Ovary (tissue), 9 donors: Measurements from ENCODE around the gene IL12A. TPM values are rescaled to one million over a fixed set of nuclear protein-coding genes. Genes with fewer than 3 reads are reported as not detected.
A peak's percentile ranks its signal among the peaks of the same experiment; 100 is the strongest.

Experiments used
- DNase-seq, 5 donors: peaks; one replicate each; pipeline ENCODE4 v3.0.0-alpha.2; 2019 to 2020
- H3K27ac ChIP-seq, 2 donors: fragments of 200-600 bp; one replicate each; pipeline versions ENCODE4 v1.5.1 to v1.8.0; 2019 to 2022
- H3K27me3 ChIP-seq: fragments of 200-600 bp; one replicate; pipeline ENCODE4 v1.8.0; 2022
- H3K36me3 ChIP-seq: fragments of 200-600 bp; sonication (generic); one replicate; pipeline ENCODE4 v1.5.1; 2019
- H3K4me1 ChIP-seq: one replicate; pipeline ENCODE4 v1.8.1; 2013; ENCODE audit warnings: mild to moderate bottlenecking, moderate library complexity; ENCODE audit not compliant: insufficient read depth
- H3K4me3 ChIP-seq: fragments of 200-600 bp; sonication (generic); one replicate; pipeline ENCODE4 v1.5.1; 2017
- H3K9me3 ChIP-seq, 2 donors: fragments of 200-600 bp in 1 of 2; sonication (generic) in 1 of 2; one replicate each; pipeline versions ENCODE4 v1.5.1 to v1.8.1; 2013 to 2019; ENCODE audit warnings: mild to moderate bottlenecking in 1 of 2, moderate library complexity in 1 of 2
- EP300 ChIP-seq: sonication (generic); formaldehyde crosslinking; IDR thresholded peaks from one replicate; pipeline ENCODE4 v1.6.1; 2017; ENCODE audit warnings: antibody characterized with exemption
- POLR2A ChIP-seq: fragments of 450-650 bp; IDR thresholded peaks from one replicate; pipeline ENCODE4 v1.6.1; 2017; ENCODE audit warnings: antibody characterized with exemption, mild to moderate bottlenecking, moderate library complexity
- WGBS, 3 donors: extraction: QIAGEN DNeasy Blood & Tissue Kit in 1 of 3; methylation state at CpG; one replicate each; pipeline versions ENCODE4 v1.1.5 to v1.1.7; 2013 to 2017; 5-methylcytosine and 5-hydroxymethylcytosine counted together
- intact Hi-C, 4 donors: fragments of 100-400 bp; cut with DNase I; formaldehyde crosslinking; loops; one replicate each; pipeline versions ENCODE4 v1.11.0 to v1.15.1; 2022 to 2023
- polyA plus RNA-seq, 2 donors: library from polyadenylated mRNA; stranded (reverse); fragments of 200-250 nt in 1 of 2; fragments of 350-450 nt in 1 of 2; fragmentation: Illumina TruSeq in 1 of 2; extraction: RNeasy Lipid Tissue Mini Kit (QIAGEN cat#74804) in 1 of 2; gene quantifications; one replicate each; pipeline ENCODE4 v1.2.3, GENCODE V29; 2013 to 2014
- total RNA-seq, 7 donors: library from RNA; depleted of rRNA in 2 of 7; stranded (reverse); fragments of >200 nt in 2 of 7; fragmentation: NEBNext Ultra II Directional in 3 of 7; extraction: Animal tissue kit (Norgen Biotek cat#: 25700) in 3 of 7; gene quantifications; one replicate each; pipeline versions ENCODE4 v1.1.0 to v1.2.4, GENCODE V29; 2016 to 2023
- TF ChIP-seq, protein P1 (sequence below), 3 donors: fragments of 450-650 bp in 2 of 3; fragments of 200-600 bp in 1 of 3; IDR thresholded peaks; one replicate each; pipeline versions ENCODE4 v1.5.1 to v1.8.0; 2016 to 2022; ENCODE audit warnings: antibody characterized with exemption in 3 of 3, mild to moderate bottlenecking in 1 of 3
- donor health status: DM: no; HTN: no; CAD: no; lungs with moderate emphysema.
- donor health status: DM: no; HTN: no; CAD: no.
- donor health status: Bipolar disorder and iron deficiency.
- donor health status: DM: yes; HTN: yes; CAD: no.
- donor health status: DM: no; HTN: no; CAD: no.
- donor health status: DM: yes; HTN: yes; CAD: no.

The IL12A gene
- total and polyA plus RNA-seq, 9 donors: 0.15 to 6.0 (median 0.44) TPM; not detected in 1

DNA sequence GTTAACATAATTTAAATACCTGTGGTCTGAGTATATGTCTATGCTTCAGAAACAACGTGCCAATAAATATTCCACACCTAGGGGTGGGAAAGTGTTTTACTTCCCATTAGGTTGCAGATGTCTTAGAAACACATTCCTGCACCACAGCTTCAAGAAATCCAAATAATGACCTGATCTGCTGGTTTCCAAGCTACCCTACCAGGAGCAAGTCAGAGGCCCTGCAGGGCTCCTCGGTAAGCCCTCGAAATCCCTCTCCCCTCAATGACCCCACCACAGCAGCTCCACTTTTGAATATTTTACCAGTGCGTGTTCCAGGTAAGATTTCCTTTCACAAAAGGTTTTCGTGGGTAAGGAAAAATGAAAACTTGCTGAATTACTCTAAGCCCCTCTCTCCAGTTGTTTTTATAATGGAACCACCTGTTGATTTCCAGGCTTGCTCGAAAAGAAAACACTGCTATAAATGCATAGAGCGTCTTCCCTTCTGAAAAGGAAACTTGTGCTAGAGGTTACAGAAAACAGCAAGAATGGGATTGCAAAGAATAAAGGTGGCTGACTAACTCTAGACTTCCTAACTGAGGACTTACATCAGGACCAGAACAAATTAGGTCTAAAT is 12.6 kb downstream of the IL12A start:
- Histone ChIP-seq H3K36me3 (no peaks in the 10 kb centered on the region), H3K27me3 (no peaks in the 10 kb centered on the region), H3K4me1 (no peaks in the 10 kb centered on the region), H3K9me3 (no peaks in the 10 kb centered on the region), H3K27ac (no peak overlapping the region), H3K4me3 (no peak overlapping the region)
- 40 to 51% (median 49%) methylated on average over 7 of the region's 7 CpGs for WGBS, 3 donors
- intact Hi-C loops: loop anchor here in 3 of 4 donors (10.0 kb wide), 2 partner anchors 116 to 186 kb away; no protein-coding TSS in a partner anchor
- DNase-seq: no peak
- TF ChIP-seq EP300 (no peak), POLR2A (no peak)
- TF ChIP-seq, protein P1, sequence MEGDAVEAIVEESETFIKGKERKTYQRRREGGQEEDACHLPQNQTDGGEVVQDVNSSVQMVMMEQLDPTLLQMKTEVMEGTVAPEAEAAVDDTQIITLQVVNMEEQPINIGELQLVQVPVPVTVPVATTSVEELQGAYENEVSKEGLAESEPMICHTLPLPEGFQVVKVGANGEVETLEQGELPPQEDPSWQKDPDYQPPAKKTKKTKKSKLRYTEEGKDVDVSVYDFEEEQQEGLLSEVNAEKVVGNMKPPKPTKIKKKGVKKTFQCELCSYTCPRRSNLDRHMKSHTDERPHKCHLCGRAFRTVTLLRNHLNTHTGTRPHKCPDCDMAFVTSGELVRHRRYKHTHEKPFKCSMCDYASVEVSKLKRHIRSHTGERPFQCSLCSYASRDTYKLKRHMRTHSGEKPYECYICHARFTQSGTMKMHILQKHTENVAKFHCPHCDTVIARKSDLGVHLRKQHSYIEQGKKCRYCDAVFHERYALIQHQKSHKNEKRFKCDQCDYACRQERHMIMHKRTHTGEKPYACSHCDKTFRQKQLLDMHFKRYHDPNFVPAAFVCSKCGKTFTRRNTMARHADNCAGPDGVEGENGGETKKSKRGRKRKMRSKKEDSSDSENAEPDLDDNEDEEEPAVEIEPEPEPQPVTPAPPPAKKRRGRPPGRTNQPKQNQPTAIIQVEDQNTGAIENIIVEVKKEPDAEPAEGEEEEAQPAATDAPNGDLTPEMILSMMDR (IDR thresholded peaks at IDR 0.05): no peak

DNA sequence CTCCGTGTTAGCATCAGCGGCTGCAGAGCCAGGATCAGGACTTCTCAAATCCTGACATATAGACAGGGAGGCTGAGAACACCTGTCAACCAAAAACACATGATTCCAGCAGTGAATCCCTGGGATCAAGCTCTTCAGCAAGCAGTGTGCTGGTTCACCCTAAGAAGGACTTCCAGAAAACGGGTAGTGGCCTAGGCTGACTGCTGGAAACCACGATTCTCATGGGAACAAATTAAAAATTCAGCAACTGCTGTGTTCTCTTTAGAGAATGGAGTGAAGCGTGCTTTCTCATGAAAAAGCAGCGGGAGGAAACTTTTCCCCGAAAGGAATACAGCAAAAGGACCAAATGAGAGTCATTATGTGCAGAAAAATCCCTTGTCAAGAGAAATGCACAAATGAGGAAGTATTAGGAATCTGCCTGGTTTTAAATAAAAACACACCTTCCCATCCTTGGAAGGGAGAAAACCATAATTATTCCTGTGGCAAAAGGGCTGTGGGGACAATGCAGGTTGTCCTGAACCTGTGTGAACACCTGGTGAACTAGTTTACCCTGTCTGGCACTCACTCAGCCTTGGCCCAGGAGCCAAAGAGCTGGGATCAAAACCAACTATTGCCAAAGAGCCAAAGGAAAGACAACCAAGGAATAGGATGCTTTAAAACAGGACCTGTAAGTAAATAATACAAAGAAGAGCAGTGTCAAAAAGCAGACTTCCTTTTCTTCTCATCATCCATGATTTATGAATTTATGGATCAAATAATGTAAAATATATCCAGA is 13.4 kb downstream of the IL12A start:
- no peaks in the 10 kb centered on the region for H3K9me3 ChIP-seq
- H3K27ac ChIP-seq: no peak overlapping the region
- H3K27me3 ChIP-seq: no peaks in the 10 kb centered on the region
- no peak for DNase-seq
- WGBS, 3 donors: 87 to 90% (median 88%) methylated on average over 7 of the region's 7 CpGs
- intact Hi-C loops: loop anchor here in 3 of 4 donors (10.0 kb wide), 2 partner anchors 117 to 187 kb away; no protein-coding TSS in a partner anchor
- H3K4me3 ChIP-seq: no peak overlapping the region
- H3K4me1 ChIP-seq: no peaks in the 10 kb centered on the region
- H3K36me3 ChIP-seq: no peaks in the 10 kb centered on the region
- TF ChIP-seq, protein P1 (IDR thresholded peaks at IDR 0.05): no peak
- TF ChIP-seq POLR2A (no peak), EP300 (no peak)

DNA sequence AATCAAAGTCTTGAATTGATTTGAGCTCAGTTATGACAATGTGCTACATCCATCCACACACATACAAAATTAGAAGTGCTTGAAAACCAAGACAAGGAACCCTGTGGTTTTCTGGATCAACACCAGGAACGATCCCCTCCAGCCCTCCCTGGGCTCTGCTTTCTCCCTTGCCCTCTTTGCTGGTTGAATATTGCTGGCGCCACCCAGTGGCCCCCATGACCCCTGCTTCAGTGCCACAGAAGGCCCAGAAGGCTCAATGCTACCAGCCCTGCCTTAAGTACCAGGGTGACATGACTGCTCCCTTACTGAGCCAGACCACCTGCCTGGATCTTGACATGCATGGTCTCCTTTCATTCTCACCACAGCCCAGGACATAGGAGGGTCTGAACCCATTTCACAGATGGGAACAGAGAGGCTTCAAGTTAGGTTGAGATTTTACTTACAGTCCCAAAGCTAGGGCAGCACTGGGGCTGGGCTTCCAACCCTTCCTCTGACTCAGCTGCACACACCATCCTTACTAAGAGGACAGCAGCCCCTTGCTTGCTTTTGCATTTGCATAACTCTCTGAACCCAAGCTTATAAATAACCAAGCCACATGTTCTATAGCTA is 15.0 kb downstream of the IL12A start:
- Histone ChIP-seq H3K36me3 (no peaks in the 10 kb centered on the region), H3K9me3 (no peaks in the 10 kb centered on the region), H3K27me3 (no peaks in the 10 kb centered on the region), H3K4me1 (no peaks in the 10 kb centered on the region), H3K4me3 (no peak overlapping the region), H3K27ac (no peak overlapping the region)
- intact Hi-C loops: loop anchor here in 3 of 4 donors (10.0 kb wide), 2 partner anchors 119 to 189 kb away; no protein-coding TSS in a partner anchor
- peak in 1 of 5 donors; percentile 13 for DNase-seq
- TF ChIP-seq EP300: no peak
- TF ChIP-seq, protein P1 (IDR thresholded peaks at IDR 0.05): no peak
- no peak for TF ChIP-seq POLR2A
- WGBS, 3 donors: 14 to 32% (median 29%) methylated on average over 2 of the region's 2 CpGs

DNA sequence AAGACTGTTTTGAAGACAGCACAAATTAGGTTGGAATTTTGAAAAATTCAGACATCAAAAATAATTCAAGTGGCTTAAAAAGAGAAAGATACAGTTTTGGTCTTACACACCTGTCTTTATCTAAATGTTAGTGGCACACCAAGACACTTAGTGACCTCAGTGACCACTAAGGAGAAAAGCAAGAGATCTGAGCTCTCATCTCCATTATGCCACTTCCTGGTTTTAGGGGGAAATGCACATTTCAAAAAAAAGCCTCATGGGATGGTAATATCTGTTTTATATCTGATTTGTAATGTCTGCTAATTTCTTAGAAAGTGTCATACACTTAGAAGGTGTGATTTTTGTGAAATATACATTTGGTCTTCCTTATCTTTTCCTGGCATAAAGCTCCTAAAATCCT is 16.4 kb downstream of the IL12A start:
- Histone ChIP-seq H3K4me3 (no peak overlapping the region), H3K9me3 (no peaks in the 10 kb centered on the region), H3K27ac (no peak overlapping the region), H3K36me3 (no peaks in the 10 kb centered on the region), H3K27me3 (no peaks in the 10 kb centered on the region), H3K4me1 (no peaks in the 10 kb centered on the region)
- no peak for DNase-seq
- intact Hi-C loops: loop anchor here in 3 of 4 donors (10.0 kb wide), 2 partner anchors 120 to 190 kb away; no protein-coding TSS in a partner anchor
- TF ChIP-seq, protein P1 (IDR thresholded peaks at IDR 0.05): no peak
- no peak for TF ChIP-seq EP300
- no peak for TF ChIP-seq POLR2A
